ENCODE data around the gene APOL1. TPM values are rescaled to one million over a fixed set of nuclear protein-coding genes. Genes with fewer than 3 reads are reported as not detected.
"Not testable (repeated sequence)": the region's sequence is repeated elsewhere in the genome, so short reads cannot be mapped to it uniquely, and the experiment has no call there.

Gene APOL1
- total and polyA plus RNA-seq, 9 donors = 11.4 to 75.9 (median 34.4) TPM

- intact Hi-C loops (cut with DNase I) = loop anchor here in 1 of 4 donors (5.0 kb wide), 1 partner anchor 63 kb away; no protein-coding TSS in a partner anchor
- H3K27ac ChIP-seq = no peak overlapping the region
- no peaks in the 10 kb centered on the region for H3K9me3 ChIP-seq
- no peak for DNase-seq
- no peaks in the 10 kb centered on the region for H3K36me3 ChIP-seq
- TF ChIP-seq EP300 (IDR thresholded peaks at IDR 0.05) = no peak
- H3K4me3 ChIP-seq = no peak overlapping the region
- peaks cover 1% of the 10 kb centered on the region for H3K4me1 ChIP-seq (ENCODE audit: insufficient read depth)
- WGBS, 3 donors = 88 to 95% (median 92%) methylated on average over 4 of the region's 4 CpGs
- no peaks in the 10 kb centered on the region for H3K27me3 ChIP-seq
Observed at GRCh38 chr22:36224245-36224644, 28.7 kb upstream of the APOL1 start.

GRCh38 chr22:36225333-36225922 is 27.5 kb upstream of the APOL1 start:
- peaks cover 1% of the 10 kb centered on the region for H3K4me1 ChIP-seq (ENCODE audit: insufficient read depth)
- no peaks in the 10 kb centered on the region for H3K36me3 ChIP-seq
- no peaks in the 10 kb centered on the region for H3K27me3 ChIP-seq
- H3K4me3 ChIP-seq = no peak overlapping the region
- no peaks in the 10 kb centered on the region for H3K9me3 ChIP-seq
- no peak overlapping the region for H3K27ac ChIP-seq
- WGBS, 3 donors = 81 to 83% (median 82%) methylated on average over 9 of the region's 9 CpGs
- intact Hi-C loops (cut with DNase I) = no loop called here
- DNase-seq = no peak
- TF ChIP-seq POLR2A (IDR thresholded peaks at IDR 0.05) (no peak), EP300 (IDR thresholded peaks at IDR 0.05) (no peak), CTCF (IDR thresholded peaks at IDR 0.05) (no peak)

GRCh38 chr22:36226189-36226588 is 26.7 kb upstream of the APOL1 start:
- Histone ChIP-seq H3K27me3 (no peaks in the 10 kb centered on the region), H3K36me3 (no peaks in the 10 kb centered on the region), H3K4me1 (ENCODE audit: insufficient read depth) (peaks cover 1% of the 10 kb centered on the region), H3K9me3 (no peaks in the 10 kb centered on the region), H3K27ac (no peak overlapping the region), H3K4me3 (no peak overlapping the region)
- WGBS, 3 donors = 75 to 91% (median 80%) methylated on average over 5 of the region's 5 CpGs
- no peak for DNase-seq
- TF ChIP-seq EP300 (IDR thresholded peaks at IDR 0.05) (no peak), CTCF (IDR thresholded peaks at IDR 0.05) (no peak), POLR2A (IDR thresholded peaks at IDR 0.05) (no peak)
- intact Hi-C loops (cut with DNase I) = no loop called here

GRCh38 chr22:36227396-36227795 is 25.5 kb upstream of the APOL1 start:
- 92 to 95% (median 93%) methylated on average over 9 of the region's 9 CpGs for WGBS, 3 donors
- DNase-seq = no peak
- intact Hi-C loops (cut with DNase I) = no loop called here
- Histone ChIP-seq H3K27ac (no peak overlapping the region), H3K36me3 (no peaks in the 10 kb centered on the region), H3K4me3 (no peak overlapping the region), H3K27me3 (no peaks in the 10 kb centered on the region), H3K4me1 (ENCODE audit: insufficient read depth) (no peaks in the 10 kb centered on the region), H3K9me3 (no peaks in the 10 kb centered on the region)
- TF ChIP-seq CTCF (IDR thresholded peaks at IDR 0.05) (no peak), POLR2A (IDR thresholded peaks at IDR 0.05) (no peak), EP300 (IDR thresholded peaks at IDR 0.05) (no peak)

- DNase-seq = no peak
- H3K27ac ChIP-seq = no peak overlapping the region
- no peaks in the 10 kb centered on the region for H3K27me3 ChIP-seq
- 81 to 84% (median 83%) methylated on average over 8 of the region's 8 CpGs for WGBS, 3 donors
- no peaks in the 10 kb centered on the region for H3K9me3 ChIP-seq
- no peaks in the 10 kb centered on the region for H3K4me1 ChIP-seq (ENCODE audit: insufficient read depth)
- TF ChIP-seq EP300 (IDR thresholded peaks at IDR 0.05) = no peak
- no peak for TF ChIP-seq CTCF (IDR thresholded peaks at IDR 0.05)
- TF ChIP-seq POLR2A (IDR thresholded peaks at IDR 0.05) = no peak
- intact Hi-C loops (cut with DNase I) = no loop called here
- no peaks in the 10 kb centered on the region for H3K36me3 ChIP-seq
- no peak overlapping the region for H3K4me3 ChIP-seq
Observed at GRCh38 chr22:36227806-36228205, 25.1 kb upstream of the APOL1 start.

GRCh38 chr22:36228369-36228768 is 24.6 kb upstream of the APOL1 start:
- 80 to 85% (median 85%) methylated on average over 1 of the region's 1 CpG for WGBS, 3 donors
- H3K27ac ChIP-seq; H3K36me3 ChIP-seq; intact Hi-C loops (cut with DNase I); H3K4me3 ChIP-seq; DNase-seq; H3K9me3 ChIP-seq; H3K27me3 ChIP-seq; H3K4me1 ChIP-seq (ENCODE audit: insufficient read depth): not testable (repeated sequence)
